ENCODE results near the gene SF3B6.

The SF3B6 gene

GRCh38 chr2:24018241-24018640 lies 57.9 kb downstream of the SF3B6 start:
- DNase-seq (ENCODE audit: low read depth) = no peak

DNA sequence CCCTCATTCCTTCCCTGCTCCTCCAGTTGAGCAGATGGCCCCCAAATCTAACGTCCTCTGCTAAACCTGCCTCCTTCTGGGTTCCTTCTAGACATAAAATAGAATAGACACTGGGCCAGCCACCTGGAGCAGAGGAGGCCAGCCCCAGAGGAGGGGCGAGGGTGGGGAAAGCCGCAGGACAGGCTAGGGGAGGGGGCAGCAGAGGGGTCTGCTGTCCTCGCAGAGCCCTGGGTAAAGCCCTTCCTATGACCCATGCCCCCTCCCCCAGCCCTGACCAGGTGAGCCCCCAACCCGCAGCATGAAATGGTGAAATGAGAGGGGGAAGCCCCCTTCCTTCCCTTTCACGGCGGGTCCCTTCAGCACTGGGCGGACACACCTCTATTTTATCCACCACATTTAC lies 58.4 kb downstream of the SF3B6 start:
- DNase-seq (ENCODE audit: low read depth) = no peak
